Esophagus squamous epithelium (tissue), 5 donors: ENCODE measurements around the gene TULP4. TPM values are rescaled to one million over a fixed set of nuclear protein-coding genes. Genes with fewer than 3 reads are reported as not detected.
"Not testable (repeated sequence)": the region's sequence is repeated elsewhere in the genome, so short reads cannot be mapped to it uniquely, and the experiment has no call there.

Source experiments
- DNase-seq: peaks from one replicate; lab custom pipeline; 2025; lab: John Stamatoyannopoulos, UW
- H3K27ac ChIP-seq, 4 donors: fragments of 200-600 bp; sonication (generic); one replicate each; pipeline ENCODE4 v1.5.1; 2016 to 2019; ENCODE audit warnings: mild to moderate bottlenecking in 1 of 4
- H3K27me3 ChIP-seq, 4 donors: fragments of 200-600 bp; sonication (generic); 1 replicate in 3 of 4; 2 replicates in 1 of 4; pipeline versions ENCODE4 v1.5.1 to v1.6.0; 2017 to 2021; ENCODE audit warnings: antibody characterized with exemption in 1 of 4
- H3K36me3 ChIP-seq, 3 donors: fragments of 200-600 bp; sonication (generic); one replicate each; pipeline ENCODE4 v1.5.1; 2016 to 2019
- H3K4me1 ChIP-seq, 3 donors: fragments of 200-600 bp; sonication (generic); one replicate each; pipeline ENCODE4 v1.5.1; 2017 to 2019
- H3K4me3 ChIP-seq, 4 donors: fragments of 200-600 bp; sonication (generic); 1 replicate in 3 of 4; 2 replicates in 1 of 4; pipeline ENCODE4 v1.5.1; 2016 to 2019; ENCODE audit warnings: mild to moderate bottlenecking in 2 of 4, moderate library complexity in 1 of 4
- H3K9me3 ChIP-seq, 3 donors: fragments of 200-600 bp; sonication (generic); one replicate each; pipeline ENCODE4 v1.5.1; 2016 to 2019
- POLR2A ChIP-seq, 4 donors: fragments of 450-650 bp; IDR thresholded peaks; one replicate each; pipeline ENCODE4 v1.6.1; 2017; ENCODE audit warnings: antibody characterized with exemption in 4 of 4, mild to moderate bottlenecking in 4 of 4, moderate library complexity in 3 of 4
- WGBS, 2 donors: methylation state at CpG; one replicate each; pipeline ENCODE4 v1.1.5; 2018; 5-methylcytosine and 5-hydroxymethylcytosine counted together
- intact Hi-C: fragments of 100-400 bp; cut with DNase I; formaldehyde crosslinking; loops from one replicate; pipeline ENCODE4 v1.15.0; 2022
- total RNA-seq, 4 donors: library from RNA; depleted of rRNA; stranded (reverse); fragments of >200 nt; gene quantifications; one replicate each; pipeline ENCODE4 v1.1.0, GENCODE V29; 2016
- TF ChIP-seq, protein P1 (sequence below), 6 experiments: fragments of 450-650 bp in 4 of 6; fragments of 200-600 bp in 2 of 6; sonication (generic) in 2 of 6; IDR thresholded peaks; one replicate each; pipeline ENCODE4 v1.5.1; 2016 to 2019; ENCODE audit warnings: antibody characterized with exemption in 6 of 6, mild to moderate bottlenecking in 4 of 6, moderate library complexity in 4 of 6
- donor health status: DM: yes; HTN: yes; CAD: no.

Gene TULP4
- total RNA-seq, 4 donors from 2014 or later = 50.9 to 104 (median 59.2) TPM

DNA sequence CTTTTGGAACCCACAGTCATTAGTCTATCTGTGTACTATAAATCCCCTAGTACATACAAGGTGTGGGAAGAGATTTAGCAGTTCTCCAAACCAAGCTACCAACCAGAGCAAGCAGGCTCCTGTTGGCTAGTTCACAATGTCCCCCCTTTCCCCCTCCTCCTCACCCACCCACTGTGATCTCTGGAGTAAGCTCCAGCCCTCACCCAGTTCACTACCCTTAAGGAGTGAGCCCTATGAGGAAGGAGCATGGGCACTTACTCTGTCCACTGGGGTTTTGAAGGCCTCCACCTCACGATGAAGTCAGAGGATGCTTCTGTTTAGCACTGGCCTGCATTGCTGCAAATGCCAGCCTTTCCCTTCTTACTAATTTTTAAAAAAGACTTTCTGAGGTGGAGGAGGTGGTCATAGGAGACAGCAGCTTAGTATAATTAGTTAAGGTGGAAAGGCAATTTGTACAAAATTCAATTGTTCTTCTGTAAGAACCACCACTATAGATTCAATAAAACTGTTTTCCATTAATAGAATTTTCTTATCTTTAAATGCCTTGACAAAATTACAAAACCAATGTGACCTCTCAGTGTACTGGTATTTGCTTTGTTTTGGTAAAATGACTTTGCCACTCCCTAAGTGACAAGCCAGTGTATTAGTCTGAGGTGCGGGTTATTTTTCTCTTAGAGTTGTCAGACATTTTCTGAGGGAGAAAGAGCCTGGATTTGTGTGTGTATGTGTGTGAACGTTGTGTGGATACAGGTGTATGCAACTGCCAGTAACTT is 86.2 kb downstream of the TULP4 start:
- H3K4me1 ChIP-seq = peaks cover 0 to 11% (median 0%) of the 10 kb centered on the region in 3 donors
- DNase-seq = no peak
- no peaks in the 10 kb centered on the region for H3K36me3 ChIP-seq
- H3K9me3 ChIP-seq = peaks cover 0 to 6% (median 0%) of the 10 kb centered on the region in 3 donors
- WGBS, 2 donors = 62 to 74% methylated on average over 3 of the region's 3 CpGs
- no peak for TF ChIP-seq POLR2A (IDR thresholded peaks at IDR 0.05)
- TF ChIP-seq, protein P1, sequence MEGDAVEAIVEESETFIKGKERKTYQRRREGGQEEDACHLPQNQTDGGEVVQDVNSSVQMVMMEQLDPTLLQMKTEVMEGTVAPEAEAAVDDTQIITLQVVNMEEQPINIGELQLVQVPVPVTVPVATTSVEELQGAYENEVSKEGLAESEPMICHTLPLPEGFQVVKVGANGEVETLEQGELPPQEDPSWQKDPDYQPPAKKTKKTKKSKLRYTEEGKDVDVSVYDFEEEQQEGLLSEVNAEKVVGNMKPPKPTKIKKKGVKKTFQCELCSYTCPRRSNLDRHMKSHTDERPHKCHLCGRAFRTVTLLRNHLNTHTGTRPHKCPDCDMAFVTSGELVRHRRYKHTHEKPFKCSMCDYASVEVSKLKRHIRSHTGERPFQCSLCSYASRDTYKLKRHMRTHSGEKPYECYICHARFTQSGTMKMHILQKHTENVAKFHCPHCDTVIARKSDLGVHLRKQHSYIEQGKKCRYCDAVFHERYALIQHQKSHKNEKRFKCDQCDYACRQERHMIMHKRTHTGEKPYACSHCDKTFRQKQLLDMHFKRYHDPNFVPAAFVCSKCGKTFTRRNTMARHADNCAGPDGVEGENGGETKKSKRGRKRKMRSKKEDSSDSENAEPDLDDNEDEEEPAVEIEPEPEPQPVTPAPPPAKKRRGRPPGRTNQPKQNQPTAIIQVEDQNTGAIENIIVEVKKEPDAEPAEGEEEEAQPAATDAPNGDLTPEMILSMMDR (IDR thresholded peaks at IDR 0.05) = no peak
- H3K4me3 ChIP-seq = no peak overlapping the region
- H3K27ac ChIP-seq = no peak overlapping the region
- no peaks in the 10 kb centered on the region for H3K27me3 ChIP-seq
- intact Hi-C loops = no loop called here

DNA sequence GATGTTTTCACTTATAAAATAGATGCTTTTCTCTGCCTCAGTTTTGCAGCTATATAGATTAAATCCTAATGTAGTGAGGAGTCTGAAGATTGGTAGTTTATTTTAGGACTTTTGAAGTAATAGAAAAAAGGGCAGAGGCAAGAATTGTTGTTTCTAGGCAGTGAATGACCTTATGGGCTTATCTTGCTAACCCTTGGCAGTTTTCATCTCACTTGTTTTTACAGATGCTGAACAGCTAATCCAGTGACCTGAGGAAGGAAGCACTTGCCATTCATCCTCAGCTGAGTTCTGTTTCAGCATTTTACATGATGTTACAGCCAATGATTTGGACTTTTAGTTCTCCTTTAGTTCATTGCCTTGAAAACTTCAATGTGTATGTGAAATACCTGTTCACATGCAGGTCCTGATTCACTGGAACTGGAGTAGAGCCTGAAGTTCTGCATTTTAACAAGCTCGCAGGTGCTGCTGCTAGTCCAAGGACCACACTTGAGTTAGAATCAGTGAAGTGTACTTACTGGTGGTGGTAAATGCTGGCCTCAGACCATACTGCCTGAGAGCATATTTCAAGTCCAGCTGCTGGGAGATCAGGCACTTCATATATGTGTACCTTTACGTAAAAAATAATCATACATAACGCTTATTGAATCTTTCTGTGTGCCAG is 86.9 kb downstream of the TULP4 start:
- TF ChIP-seq, protein P1 (IDR thresholded peaks at IDR 0.05) = no peak
- no peak for TF ChIP-seq POLR2A (IDR thresholded peaks at IDR 0.05)
- Histone ChIP-seq H3K27ac (no peak overlapping the region), H3K4me3 (no peak overlapping the region), H3K4me1 (peaks cover 0 to 11% (median 0%) of the 10 kb centered on the region in 3 donors), H3K27me3 (no peaks in the 10 kb centered on the region), H3K9me3 (peaks cover 0 to under 1% (median 0%) of the 10 kb centered on the region in 3 donors), H3K36me3 (no peaks in the 10 kb centered on the region)
- 95 to 97% methylated on average over 3 of the region's 3 CpGs for WGBS, 2 donors
- DNase-seq = no peak
- intact Hi-C loops = no loop called here

DNA sequence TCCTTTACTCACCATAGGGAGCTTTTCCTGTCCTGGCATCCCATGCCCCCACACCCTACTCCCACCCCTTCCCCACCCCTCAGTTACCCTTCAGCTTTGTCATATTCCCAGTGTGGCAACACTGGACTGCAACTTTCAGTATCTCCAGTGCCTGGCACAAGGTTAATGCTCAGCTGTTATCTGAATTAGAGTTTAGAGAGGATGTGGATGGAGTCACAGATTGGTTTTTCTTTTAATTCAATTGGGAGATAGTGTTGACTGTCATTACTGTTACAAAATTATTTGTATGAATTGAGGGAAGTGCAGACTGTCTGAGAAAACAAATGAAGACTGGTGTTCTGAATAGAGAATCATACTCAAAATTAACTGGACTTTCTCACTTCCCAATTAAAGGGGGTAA is 89.9 kb downstream of the TULP4 start:
- H3K4me3 ChIP-seq = no peak overlapping the region
- H3K27me3 ChIP-seq = no peaks in the 10 kb centered on the region
- H3K9me3 ChIP-seq = no peaks in the 10 kb centered on the region
- intact Hi-C loops = no loop called here
- peaks cover 0 to 11% (median 0%) of the 10 kb centered on the region in 3 donors for H3K4me1 ChIP-seq
- no peak overlapping the region for H3K27ac ChIP-seq
- no peak for DNase-seq
- H3K36me3 ChIP-seq = no peaks in the 10 kb centered on the region
- TF ChIP-seq, protein P1 (IDR thresholded peaks at IDR 0.05) = no peak
- no peak for TF ChIP-seq POLR2A (IDR thresholded peaks at IDR 0.05)

DNA sequence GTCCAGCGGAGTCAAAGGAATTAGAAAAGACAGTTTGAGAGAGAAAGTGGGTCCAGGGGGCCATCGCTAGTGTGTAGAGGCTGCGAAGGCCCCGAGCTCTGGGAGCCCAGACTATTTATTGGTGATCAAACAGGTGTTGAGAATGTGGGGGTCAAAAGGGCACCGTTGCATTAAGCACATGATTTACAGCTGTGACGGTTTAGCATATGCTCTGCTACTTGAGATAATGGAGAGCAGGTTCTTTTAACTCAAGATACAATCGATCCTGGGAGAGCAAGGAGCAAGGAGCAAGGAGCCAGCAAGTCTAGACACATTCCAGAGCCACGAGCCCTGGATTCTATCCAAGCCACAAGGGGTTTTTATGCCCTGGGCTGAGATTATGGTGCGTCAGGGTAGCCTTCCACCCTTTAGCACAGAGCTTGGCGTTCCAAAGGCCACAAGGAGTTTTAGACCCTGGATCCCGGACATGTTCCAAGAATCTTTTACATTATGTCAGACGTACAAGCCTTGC is 93.1 kb downstream of the TULP4 start:
- DNase-seq, intact Hi-C loops: not testable (repeated sequence)
- 75% methylated on average over 11 to 12 of the region's 12 CpGs for WGBS, 2 donors

DNA sequence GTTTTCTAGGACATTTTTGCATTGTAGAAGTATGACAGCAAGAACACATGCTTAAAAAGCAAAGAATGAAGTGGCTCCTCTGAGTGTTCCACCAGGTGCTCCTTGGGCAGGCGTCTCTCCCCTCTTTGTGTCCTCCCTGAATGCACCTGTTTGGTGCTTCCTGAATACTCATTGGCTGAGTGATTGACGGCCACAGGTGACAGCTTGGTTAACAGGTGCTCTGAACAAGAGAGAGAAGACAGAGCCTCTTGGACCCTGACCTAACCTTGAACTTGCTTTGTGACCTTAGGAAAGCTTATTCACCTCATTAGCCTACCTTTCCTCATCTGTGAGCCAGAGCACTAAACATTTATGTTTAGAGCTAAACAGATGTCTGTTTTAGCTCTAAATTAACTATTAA is 93.7 kb downstream of the TULP4 start:
- Histone ChIP-seq H3K4me3 (no peak overlapping the region), H3K36me3 (no peaks in the 10 kb centered on the region), H3K4me1 (peaks cover 0 to 24% (median 4%) of the 10 kb centered on the region in 3 donors), H3K9me3 (no peaks in the 10 kb centered on the region), H3K27me3 (no peaks in the 10 kb centered on the region), H3K27ac (no peak overlapping the region)
- intact Hi-C loops = no loop called here
- WGBS, 2 donors = 90 to 100% methylated on average over 1 to 2 of the region's 2 CpGs
- no peak for DNase-seq
- TF ChIP-seq POLR2A (IDR thresholded peaks at IDR 0.05) = no peak
- TF ChIP-seq, protein P1 (IDR thresholded peaks at IDR 0.05) = no peak

More for the DNA sequence above, 93.1 kb downstream of the TULP4 start:
- peaks cover 0 to 24% (median 4%) of the 10 kb centered on the region in 3 donors for H3K4me1 ChIP-seq
- H3K36me3 ChIP-seq, H3K27me3 ChIP-seq, H3K27ac ChIP-seq, H3K4me3 ChIP-seq, H3K9me3 ChIP-seq: not testable (repeated sequence)
